HL-60/S4 (cell line): ENCODE results near the gene ADRA1B.

Experiments used
- in situ Hi-C: fragments of 300-500 bp; cut with MboI; formaldehyde crosslinking; loops from 2 replicates; pipeline ENCODE4 v1.14.3; 2022; ENCODE audit warnings: low sequenced_read_pairs

ADRA1B gene

GRCh38 chr5:159915904-159916840 lies at the start of gene ADRA1B:
ADRA1B (plus strand) TSS chr5:159916482; CDS start chr5:159916906, 424 bp downstream.
- in situ Hi-C loops = no loop called here

DNA sequence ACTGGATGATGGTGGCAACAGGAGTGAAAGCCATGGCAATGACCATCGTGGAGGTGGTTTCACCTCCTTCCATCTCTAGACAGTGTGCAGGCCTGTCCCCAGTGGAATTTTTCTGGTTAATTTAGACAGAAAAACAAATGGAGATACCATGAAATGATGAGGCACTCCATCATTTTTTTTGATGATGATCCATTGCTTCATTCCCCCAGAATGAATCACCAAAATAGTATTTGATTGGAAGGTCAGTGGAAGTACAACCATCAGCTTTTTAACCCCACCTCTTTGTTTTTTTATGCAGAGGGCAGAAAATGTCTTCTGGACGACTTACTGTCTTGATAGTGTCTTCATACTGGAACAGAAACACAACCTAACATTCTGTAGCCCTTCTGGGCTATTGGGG lies 42.6 kb upstream of the ADRA1B start:
- in situ Hi-C loops = no loop called here

DNA sequence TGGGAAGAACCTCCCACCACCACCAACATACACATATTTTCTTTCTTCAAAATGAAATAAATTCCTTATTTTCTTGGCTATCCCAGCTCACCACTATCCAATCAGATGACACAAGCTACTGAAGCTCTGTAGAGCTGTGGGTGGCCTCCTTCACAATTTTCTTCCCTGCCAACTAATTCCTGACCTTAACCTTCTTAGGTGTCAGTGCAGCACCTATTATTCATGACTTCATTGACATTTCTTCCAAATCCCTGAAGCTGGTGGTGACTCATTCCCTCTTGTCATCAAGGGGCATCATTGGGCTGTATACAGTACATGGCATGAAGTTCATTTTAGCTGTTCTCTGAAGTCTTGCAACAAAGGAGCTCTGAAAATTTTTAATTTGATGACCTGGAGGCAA lies 42.0 kb upstream of the ADRA1B start:
- in situ Hi-C loops = no loop called here

DNA sequence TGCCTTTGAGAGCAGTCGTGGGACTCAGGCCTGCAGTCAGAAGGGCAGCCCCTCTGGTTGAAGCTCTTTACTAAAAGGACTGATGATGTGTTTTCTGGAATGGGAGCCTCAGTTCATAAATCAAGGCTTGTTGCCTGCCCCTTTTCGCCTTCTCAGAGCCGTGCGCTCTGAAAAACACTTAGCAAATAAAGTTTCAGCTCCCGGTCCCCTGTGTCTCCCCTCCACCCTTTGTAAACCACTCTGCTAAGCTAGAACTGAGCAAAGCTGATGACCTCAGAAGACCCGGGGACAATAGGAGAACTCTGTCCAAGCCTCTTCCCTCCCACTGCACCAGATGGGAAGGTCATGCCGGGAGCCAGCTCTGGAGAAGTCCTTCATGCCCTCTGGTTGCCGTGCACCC lies 39.3 kb upstream of the ADRA1B start:
- in situ Hi-C loops = no loop called here

DNA sequence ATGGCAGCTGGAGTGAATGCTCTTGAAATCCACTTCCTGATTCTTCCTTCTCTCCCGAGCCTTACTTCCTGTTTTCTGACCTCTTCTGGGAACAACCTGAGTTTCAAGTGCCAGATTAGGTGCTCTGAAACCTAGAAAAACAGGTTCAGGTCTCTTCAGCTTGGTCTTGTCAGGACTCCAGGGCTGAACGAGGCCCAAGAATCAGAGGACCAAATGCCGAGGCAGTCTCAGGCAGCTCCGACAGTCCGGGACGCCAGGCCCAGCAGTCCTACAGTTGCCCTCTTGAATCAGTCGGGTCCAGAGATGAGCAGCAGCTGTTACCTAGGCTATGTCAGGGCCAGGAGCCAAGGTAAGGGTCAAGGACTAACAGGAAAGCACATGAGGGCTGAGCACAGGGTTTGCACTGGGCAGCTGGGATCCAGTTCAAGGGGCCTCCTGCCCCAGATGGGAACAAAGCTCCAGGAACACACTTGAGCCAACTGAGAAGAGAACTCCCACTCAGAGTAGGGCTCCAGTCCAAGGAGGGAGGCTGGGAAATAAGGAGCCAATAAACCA lies 38.3 kb upstream of the ADRA1B start:
- in situ Hi-C loops = no loop called here

- in situ Hi-C loops = no loop called here
Observed at GRCh38 chr5:159878988-159879471, 37.3 kb upstream of the ADRA1B start.

DNA sequence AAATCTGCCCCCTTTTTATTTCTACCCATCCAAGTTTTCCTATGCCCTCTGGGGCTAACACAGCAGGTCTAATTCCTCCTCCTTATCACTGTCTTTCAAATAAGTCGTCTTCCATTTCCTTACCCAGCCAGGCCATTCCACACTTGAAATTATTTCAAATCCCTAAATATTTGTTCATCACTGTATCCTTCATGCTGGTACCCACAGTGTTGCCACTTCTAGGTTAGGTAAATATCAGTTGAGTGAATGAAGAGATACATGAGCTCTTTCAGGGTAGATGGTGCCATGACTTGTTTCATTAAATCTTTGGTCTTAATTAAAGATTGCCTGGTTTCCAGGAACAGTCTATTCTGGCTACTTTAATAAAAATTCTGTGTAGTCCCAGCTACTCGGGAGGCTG lies 35.6 kb upstream of the ADRA1B start:
- in situ Hi-C loops = no loop called here

GRCh38 chr5:159881967-159882366 lies 34.3 kb upstream of the ADRA1B start:
- in situ Hi-C loops = no loop called here

- in situ Hi-C loops = no loop called here
Observed at GRCh38 chr5:159883522-159883950, 32.7 kb upstream of the ADRA1B start.

- in situ Hi-C loops = no loop called here
Observed at GRCh38 chr5:159884917-159885620, 31.2 kb upstream of the ADRA1B start.

- in situ Hi-C loops = no loop called here
Observed at GRCh38 chr5:159886296-159886695, 30.0 kb upstream of the ADRA1B start.

GRCh38 chr5:159887050-159887449 lies 29.2 kb upstream of the ADRA1B start:
- in situ Hi-C loops = no loop called here

DNA sequence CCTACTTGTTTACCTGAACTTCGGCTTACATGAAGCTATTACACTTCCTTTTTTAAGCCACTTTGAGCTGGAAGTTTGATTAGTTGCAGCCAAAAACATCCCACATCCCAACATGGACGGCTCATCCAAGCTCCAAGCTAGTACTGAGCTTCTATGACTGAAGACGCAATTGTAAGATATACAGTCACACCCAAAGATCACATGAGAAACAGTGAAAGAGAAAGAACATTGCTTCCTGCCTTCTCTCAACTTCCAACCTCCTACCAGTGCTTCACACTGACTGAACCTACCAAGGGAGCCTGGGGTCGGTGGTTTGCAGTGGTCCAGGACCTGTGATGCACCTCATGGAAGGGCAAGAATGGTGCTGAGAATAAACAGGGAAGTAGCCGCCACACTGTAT lies 27.4 kb upstream of the ADRA1B start:
- in situ Hi-C loops = no loop called here

DNA sequence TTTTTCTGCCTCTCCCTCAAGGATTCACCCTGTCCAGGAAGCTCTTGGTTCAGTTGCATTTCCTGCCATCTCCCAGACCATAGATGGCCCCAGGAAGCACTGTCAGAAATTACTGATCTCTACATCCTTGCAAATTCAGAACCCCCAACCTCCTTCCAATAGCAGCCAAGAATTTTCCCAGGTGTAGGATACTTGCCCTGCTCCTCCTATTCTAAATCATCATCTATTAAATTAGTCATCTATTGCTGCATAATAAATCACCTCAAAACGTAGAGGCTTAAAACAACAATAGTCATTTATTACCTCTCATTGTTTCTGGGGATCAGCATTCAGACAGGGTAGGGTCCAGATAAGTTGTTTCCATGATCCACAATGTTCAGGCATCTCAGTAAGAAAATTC lies 26.1 kb upstream of the ADRA1B start:
- in situ Hi-C loops = no loop called here

GRCh38 chr5:159891371-159891770 lies 24.9 kb upstream of the ADRA1B start:
- in situ Hi-C loops = no loop called here

GRCh38 chr5:159893040-159893695 lies 23.1 kb upstream of the ADRA1B start:
- in situ Hi-C loops = no loop called here

GRCh38 chr5:159894149-159894720 lies 22.0 kb upstream of the ADRA1B start:
- in situ Hi-C loops = no loop called here

DNA sequence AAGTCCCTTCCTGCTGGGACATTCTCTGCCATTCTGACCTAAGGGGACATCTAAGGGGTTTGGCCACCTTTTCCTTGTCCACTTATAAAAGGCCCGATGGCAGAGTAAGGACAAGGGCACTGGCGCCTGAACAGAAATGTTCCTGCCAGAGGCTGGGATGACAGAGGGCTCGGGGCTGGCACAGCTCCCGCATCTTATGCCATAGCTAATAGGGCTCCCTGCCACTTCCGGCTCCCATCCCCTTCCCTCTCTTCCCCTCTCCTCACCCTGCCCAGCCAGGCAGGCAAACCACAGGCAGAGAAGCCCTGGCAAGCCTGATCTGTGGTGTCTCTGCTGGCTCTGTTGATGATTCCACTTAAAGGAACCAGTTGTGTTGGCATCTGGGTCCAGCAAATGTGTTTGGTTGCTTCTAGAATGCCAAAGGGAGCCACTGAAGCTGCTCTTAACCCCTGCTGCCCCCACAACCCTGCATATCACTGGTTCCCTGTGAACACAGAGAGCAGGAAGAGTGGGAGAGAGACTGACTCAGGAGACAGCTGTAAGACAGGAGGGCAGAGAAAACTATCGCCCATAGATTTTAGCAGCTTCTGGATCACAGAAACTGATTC lies 18.4 kb upstream of the ADRA1B start:
- in situ Hi-C loops = no loop called here

DNA sequence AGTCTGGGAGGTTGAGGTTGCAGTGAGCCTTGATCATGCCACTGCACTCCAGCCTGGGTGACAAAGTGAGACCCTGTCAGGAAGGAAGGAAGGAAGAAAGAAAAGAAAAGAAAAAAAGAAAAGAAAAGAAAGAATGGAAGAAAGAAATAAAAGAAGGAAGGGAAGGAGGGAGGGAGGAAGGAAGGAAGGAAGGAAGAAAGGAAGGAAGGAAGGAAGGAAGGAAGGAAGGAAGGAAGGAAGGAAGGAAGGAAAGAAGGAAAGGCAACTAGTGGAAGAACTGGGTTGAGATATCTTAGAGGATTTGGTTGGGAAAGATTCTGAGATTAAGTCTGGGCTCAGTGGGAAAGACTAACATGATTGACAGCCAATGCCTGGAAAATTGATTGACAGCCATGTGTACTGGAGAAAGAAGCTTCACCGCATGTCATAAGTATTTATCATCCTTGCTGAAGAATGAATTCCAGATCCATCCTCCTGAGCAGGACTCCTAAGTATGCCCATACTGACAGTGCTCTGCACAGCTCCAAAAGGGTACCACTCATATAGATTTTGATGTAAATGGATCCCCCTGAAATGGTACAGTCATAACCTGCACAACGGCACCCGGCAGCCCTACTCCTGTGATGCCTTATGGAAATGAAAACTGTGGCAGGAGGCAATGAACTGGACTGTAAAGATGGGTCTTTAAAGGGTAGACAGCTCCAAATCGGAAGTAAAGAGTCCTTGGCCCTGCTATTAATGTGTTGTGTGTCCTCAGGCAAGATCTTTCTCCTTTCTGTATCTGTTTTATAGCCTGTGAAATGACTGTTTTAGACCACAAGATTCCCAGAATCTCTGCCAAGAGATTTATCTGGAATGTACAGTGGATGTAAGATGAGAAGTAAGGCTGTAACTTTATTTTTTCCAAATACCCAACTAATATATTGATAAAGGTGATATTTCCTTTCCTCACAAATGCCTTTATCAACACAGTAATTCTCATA lies 16.9 kb upstream of the ADRA1B start:
- in situ Hi-C loops = no loop called here
